Measurements from ENCODE around the gene VHLL.

VHLL gene

DNA sequence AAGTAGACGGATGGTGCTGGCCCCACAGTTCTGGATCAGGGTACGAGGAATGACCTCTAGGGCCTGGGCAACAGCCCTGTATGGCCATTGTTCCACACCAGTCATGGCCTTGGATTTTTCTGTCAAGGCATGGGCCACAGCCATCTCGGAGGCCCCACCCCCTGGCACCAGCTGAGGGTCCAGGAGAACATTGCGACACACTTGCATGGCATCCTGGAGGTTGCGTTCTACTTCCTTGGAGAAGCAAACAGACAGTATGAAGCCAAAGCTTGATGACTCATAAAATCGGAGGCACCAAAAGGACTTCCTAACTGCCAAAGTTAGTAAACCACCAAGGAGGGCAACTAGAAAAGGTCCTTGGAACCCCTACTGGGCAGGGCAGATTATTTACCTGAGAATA lies 11.9 kb upstream of the VHLL start:
- DNase-seq (ENCODE audit: low read depth): no peak

DNA sequence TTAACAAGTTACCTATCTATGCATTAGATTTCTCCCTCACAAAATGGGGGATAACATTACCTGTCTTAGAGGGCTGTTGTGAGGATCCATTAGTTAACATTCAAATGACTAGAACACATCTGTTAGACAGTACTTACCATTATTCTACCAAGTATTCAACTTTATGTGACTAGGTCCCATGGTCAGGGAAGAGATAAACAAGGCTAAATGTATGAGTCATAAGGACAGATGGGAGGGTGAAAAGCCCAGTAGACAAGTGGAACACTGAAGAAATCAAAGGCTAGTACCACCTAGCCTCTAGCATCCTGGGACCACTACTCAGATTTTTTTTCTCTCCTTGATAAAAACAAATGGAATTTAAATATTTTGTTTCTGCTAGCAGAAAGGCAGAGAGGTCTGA lies 9.0 kb upstream of the VHLL start:
- no peak for TF ChIP-seq CTCF (IDR thresholded peaks at IDR 0.05; ENCODE audit: control insufficient read depth, insufficient read depth, low read depth, low read length, missing control alignments)
- DNase-seq (ENCODE audit: low read depth): no peak

More for the DNA sequence above, 11.9 kb upstream of the VHLL start:
- no peak overlapping the region for H3K4me3 ChIP-seq (ENCODE audit: control insufficient read depth, low read depth, low read length)
- no peak for TF ChIP-seq CTCF (IDR thresholded peaks at IDR 0.05; ENCODE audit: control insufficient read depth, insufficient read depth, low read depth, low read length, missing control alignments)

DNA sequence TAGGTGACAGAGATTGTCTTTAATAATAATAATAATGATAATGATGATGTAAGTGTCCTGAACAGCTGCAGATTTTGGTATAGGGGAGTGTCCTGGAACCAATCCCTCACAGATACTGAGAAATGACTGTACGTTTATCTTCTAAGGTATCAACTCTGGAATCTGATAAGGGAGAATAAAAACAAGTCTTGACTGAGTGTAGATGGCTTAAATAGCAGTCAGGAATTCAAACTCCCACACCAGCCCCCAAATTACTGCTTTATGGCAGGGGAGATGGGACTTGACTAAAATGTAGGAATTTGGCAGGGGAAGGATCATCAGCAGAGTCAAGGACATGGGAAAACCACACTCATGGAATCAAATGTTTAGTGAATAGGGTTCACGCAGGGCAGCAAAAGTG lies 6.1 kb upstream of the VHLL start:
- DNase-seq (ENCODE audit: low read depth): no peak
- TF ChIP-seq CTCF (IDR thresholded peaks at IDR 0.05; ENCODE audit: control insufficient read depth, insufficient read depth, low read depth, low read length, missing control alignments): no peak

More for the DNA sequence above, 9.0 kb upstream of the VHLL start:
- H3K4me3 ChIP-seq (ENCODE audit: control insufficient read depth, low read depth, low read length): no peak overlapping the region

DNA sequence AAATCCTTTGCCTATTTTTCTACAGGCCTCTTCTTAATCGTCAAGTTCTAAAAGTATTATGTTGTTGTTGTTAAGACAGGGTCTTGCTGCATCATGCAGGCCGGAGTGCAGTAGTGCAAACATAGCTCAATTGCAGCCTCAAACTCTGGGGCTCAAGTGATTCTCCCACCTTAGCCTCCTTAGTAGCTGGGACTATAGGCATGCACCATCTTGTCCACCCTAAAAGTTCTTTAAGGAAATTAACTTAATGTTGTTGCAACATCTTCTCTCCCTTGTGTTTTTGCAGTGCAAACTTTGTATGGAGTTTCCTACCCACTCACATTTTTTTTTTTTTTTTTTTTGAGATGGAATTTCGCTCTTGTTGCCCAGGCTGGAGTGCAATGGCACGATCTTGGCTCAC lies 4.1 kb upstream of the VHLL start:
- no peak for TF ChIP-seq CTCF (IDR thresholded peaks at IDR 0.05; ENCODE audit: control insufficient read depth, insufficient read depth, low read depth, low read length, missing control alignments)
- no peak overlapping the region for H3K4me3 ChIP-seq (ENCODE audit: control insufficient read depth, low read depth, low read length)
- DNase-seq (ENCODE audit: low read depth): no peak

More for the DNA sequence above, 6.1 kb upstream of the VHLL start:
- no peak overlapping the region for H3K4me3 ChIP-seq (ENCODE audit: control insufficient read depth, low read depth, low read length)

GRCh38 chr1:156295391-156295947 lies 3.6 kb downstream of the VHLL start, which contains the start of gene GLMP:
Gene GLMP, minus strand, starts transcription at chr1:156295679. Its CDS starts 34 bp downstream, at chr1:156295645.
- H3K4me3 ChIP-seq (ENCODE audit: control insufficient read depth, low read depth, low read length): peak within 1 kb of the TSS; percentile 98
- TF ChIP-seq CTCF (IDR thresholded peaks at IDR 0.05; ENCODE audit: control insufficient read depth, insufficient read depth, low read depth, low read length, missing control alignments): no peak
- no peak for DNase-seq (ENCODE audit: low read depth)

DNA sequence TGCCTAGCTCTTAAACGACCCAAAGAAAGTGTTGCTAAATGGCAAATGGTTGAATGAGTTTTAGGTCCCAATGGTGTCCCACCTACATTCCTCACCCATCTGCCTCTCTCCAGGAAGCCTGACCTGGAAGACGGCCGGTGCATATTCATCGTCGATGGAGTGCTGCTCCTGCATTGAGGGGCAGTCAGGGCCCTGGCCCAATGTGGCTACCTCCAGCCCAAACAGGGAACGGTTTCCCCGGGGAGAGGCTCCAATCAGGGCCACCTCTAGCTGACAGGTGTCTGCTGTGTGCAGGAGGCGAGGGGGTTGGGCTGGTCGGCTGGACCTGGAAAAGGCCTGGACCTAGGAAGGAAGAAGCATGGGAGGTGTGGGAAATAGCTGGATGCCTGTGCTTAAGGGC lies 5.2 kb downstream of the VHLL start:
- DNase-seq (ENCODE audit: low read depth): no peak
- no peak for TF ChIP-seq CTCF (IDR thresholded peaks at IDR 0.05; ENCODE audit: control insufficient read depth, insufficient read depth, low read depth, low read length, missing control alignments)

DNA sequence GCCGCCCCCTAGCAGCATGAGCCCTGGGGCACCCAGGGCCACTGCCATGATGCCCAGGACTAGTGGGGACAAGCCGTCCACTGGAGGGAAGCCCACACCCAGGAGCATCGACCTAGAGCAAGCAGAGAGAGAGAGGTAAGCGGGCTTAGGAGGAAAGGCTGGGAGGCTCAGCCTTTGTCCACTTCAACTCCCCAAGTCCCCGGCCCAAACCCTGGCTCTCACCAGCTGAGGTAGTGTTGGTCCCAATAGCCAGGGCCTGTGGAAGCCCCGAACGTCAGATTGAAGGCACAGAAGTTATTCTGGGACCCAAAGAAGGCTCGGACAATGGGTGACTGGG lies 6.0 kb downstream of the VHLL start:
- no peak for TF ChIP-seq CTCF (IDR thresholded peaks at IDR 0.05; ENCODE audit: control insufficient read depth, insufficient read depth, low read depth, low read length, missing control alignments)
- H3K4me3 ChIP-seq (ENCODE audit: control insufficient read depth, low read depth, low read length): no peak overlapping the region
- DNase-seq (ENCODE audit: low read depth): no peak

More for the DNA sequence above, 5.2 kb downstream of the VHLL start:
- H3K4me3 ChIP-seq (ENCODE audit: control insufficient read depth, low read depth, low read length): no peak overlapping the region
